Colon (tissue), 2 donors: ENCODE measurements around the gene IFNB1.

Experiments used
- FAIRE-seq: peaks from 2 replicates; lab custom pipeline; 2012; peaks lifted over from hg19 to GRCh38; lab: Jason Lieb, UNC
- donor health status: control.
- donor health status: control.

IFNB1 gene

DNA sequence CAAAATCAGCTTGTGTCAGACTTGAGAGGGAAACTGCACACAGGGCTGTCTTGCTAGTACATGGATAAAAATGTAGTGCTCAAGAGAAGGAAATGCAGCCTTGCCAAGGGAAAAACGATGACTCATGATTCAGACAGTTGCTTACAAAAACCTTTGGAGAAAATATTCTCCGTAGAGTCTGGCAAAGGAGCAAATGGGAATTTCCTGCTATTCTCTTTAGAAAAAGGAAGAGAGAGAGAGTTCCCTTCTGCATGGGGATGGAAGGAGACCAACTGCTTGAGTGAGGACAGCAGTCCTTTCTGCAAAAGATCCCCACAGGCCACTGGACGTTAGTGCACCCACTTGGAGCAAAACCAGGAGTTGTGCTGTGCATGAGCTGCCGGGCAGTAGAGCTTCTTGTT, 7.6 kb downstream of the IFNB1 start:
- no peak for FAIRE-seq

DNA sequence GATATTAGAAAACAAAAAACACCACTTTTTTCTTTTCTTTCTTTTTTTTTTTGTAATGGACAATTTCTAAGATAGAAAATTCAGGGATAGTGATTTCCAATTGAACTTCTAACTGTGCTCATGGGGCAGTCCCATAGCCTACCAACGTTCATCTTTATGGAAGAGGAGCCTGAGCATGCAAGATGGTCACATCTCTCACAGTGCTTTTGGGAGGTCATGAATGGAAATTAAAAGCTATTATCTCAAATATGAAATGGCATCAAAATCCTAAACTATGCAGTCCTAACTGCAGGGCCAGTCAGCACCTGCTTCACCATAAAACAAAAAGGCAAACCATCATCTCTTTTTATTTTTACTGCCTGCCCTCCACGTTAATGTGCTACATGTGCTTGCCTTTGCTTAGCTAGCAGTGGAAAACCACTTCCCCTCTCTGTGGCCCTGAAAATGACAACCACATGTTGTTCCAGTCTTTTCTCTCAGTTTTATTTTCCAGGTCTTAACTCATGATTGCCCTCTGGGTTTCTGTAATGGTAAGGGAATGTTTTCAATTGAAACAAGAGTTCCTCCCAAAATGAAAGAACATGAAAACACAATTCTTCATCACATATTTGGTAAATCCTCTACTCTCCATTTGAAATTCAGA, 16.7 kb downstream of the IFNB1 start:
- FAIRE-seq = no peak

- no peak for FAIRE-seq
Measured at GRCh38 chr9:21056931-21057330, 20.8 kb downstream of the IFNB1 start.

DNA sequence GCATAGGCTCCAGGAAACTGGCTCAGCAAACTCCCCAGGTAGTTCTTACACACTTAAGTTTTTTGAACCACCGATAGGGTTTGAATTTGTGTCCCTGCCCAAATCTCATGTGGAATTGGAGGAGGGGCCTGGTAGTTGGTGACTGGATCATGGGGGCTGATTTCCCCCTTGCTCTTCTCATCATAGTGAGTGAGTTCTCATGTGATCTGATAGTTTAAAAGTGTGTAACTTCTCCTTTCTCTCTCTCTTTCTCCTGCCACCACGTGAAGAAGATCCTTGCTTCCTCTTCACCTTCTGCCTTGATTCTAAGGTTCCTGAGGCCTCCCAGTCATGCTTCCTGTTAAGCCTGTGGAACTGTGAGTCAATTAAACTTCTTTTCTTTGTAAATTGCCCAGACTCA, 23.9 kb downstream of the IFNB1 start:
- FAIRE-seq = no peak

GRCh38 chr9:21047281-21047691, 30.5 kb downstream of the IFNB1 start:
- FAIRE-seq = no peak

- FAIRE-seq = no peak
Measured at GRCh38 chr9:21043841-21044240, 33.9 kb downstream of the IFNB1 start.

DNA sequence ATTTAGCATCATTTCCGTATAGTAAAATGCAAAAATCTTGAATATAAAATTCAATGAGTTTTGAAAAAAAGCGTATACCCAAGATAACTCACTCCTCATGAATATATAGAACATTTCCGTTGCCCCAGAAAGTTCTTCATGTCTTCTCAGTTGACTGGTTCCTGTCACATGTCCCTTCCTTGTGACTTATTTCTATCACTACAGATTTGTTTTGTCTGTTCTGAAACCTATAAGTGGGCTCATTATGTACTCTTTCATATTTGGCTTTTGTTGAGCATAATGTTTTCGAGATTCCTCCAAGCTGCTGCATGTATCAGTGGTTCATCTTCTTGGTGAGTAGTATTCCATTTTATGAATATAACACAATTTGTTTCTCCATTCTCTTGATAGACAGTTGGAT, 35.3 kb downstream of the IFNB1 start:
- no peak for FAIRE-seq

DNA sequence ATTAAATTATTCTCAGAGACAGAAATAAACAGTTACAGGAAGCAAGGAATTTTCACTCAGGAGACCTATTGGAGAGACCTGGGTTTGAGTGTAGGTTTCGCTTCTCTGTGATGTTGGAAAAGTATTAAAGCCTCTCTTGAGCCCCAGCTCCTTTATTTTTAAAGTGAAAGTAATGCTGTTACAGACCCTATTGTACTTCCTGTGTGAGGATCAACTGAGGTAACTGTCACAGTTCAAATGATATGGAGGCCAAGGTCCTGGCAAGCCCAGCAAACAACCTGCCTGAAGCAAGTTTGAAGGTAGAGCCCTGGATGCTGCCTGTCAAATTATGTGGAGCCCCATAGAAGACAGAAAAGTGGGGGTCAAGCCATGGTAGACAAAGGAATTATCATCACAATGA, 38.4 kb downstream of the IFNB1 start:
- FAIRE-seq = no peak

DNA sequence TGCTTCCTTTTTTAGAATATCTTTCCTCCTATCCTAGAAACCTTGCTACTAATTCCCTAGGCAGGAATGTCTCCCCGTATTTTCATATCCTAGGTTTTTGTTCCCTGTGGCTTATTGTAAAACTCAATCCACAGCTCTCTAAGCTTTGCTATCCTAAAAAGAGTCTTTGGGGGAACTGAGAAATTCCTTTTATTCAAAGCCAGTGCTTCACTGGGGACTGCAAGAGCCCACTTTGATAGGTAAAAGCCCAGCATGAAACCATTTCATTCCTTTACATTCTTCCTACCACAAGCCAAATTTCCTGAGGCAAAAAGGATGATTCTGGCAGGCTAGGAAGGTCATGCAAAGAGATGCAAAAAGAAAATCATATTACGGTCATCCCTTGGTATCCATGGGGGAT, 40.5 kb downstream of the IFNB1 start:
- FAIRE-seq = no peak

- FAIRE-seq = no peak
Measured at GRCh38 chr9:21031808-21032183, 45.9 kb downstream of the IFNB1 start.

DNA sequence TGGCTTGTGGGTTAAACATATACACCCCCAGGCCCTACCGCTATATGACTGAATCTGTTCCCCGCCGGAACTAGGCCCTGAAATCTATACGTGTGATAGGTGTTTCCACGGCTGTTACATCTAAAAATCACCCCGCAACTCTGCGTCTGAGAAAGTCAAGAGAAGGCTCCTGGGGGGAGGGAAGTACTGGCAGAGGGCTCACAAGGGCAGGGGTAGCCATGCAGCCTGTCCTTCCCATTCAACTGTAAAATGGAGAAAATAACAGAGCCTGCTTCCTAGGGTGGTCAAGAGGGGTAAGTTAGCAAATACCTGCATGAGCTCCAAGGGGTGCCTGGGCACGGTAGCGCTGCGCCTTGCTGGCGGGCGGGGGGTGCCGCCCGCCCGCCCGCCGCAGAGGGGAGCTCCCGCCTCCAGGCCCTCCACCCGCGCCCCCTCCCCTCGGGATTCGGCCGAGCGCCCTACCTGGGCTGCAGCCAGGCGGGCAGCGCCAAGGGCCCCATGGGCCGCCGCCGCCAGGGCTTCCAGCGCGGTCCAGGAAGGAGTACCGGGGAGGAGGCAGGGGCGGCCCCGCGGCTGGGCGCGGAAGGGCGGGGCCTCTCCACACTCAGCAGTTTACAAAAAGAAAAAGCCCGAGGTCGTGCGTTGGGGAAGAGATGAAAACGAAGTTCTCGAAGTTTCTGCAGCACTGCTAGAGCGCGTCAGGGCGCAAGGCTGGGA, 46.5 kb downstream of the IFNB1 start, which contains the start of gene HACD4:
TSS of gene HACD4 (minus strand) at position 550 of the 717 bp plus-strand sequence. CDS start at position 500, 50 bp downstream.
- no peak for FAIRE-seq

DNA sequence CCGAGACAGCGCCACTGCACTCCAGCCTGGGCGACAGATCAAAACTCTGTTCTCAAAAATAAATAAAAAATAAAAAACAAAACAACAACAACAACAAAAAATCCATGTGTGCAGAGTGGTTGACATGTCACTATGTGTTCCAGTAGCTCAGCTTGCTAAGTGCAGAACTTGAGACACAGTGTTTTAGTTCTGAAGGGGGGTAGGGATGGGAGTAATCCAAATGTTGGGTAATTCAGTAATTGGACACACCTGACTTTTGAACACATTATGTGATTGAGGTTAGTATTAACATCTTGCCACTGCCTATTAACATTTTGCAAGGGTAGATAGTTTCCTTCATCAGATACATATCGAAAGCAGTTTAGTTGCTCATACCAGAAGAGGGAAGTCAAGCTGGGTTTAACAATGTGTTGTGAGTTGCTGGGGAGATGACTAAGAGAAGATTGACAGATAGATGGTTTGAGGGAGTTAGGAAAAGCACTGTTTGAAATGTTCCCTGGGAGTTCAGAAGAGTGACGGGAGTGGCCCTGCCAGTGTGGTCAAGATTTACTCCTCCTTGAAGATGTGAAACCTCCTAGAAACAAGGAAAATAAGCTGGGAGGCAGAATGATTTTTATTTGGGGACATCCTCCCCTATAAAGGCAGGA, 47.2 kb downstream of the IFNB1 start:
- FAIRE-seq = no peak

- FAIRE-seq = no peak
Measured at GRCh38 chr9:21029661-21030060, 48.1 kb downstream of the IFNB1 start.

DNA sequence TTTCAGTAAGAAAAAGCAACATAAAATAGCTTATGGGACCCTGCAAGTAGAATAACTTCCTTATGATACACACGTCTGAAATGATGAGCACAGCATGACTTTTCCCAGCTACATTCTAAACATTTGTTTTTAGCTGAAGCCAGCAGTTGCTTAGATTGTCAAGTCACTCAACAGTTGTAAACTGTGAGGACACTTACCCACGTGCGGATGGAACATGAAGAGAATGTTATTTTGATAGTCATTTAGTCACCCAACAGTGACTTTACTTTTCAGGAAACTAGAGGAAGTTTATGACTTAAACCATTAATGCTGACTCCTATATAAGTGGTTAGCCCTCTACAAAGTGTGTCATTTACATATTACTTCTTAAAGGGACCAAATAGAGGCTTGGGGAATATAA, 49.3 kb downstream of the IFNB1 start:
- FAIRE-seq = no peak

GRCh38 chr9:21027295-21027694, 50.4 kb downstream of the IFNB1 start:
- no peak for FAIRE-seq
